ENCODE data around the gene PIM1. TPM values are rescaled to one million over a fixed set of nuclear protein-coding genes. Genes with fewer than 3 reads are reported as not detected.

The PIM1 gene
- total and polyA plus RNA-seq, 10 of the 15 experiments (the other 5 are each of a cell fraction or from before 2014, with no cell fraction given): 0.66 to 33.9 (median 10.2) TPM

- Histone ChIP-seq H3K4me1 (ENCODE audit: control insufficient read depth, insufficient read depth, low read length) (peaks cover 11% of the 10 kb centered on the region), H3K4me3 (no peak overlapping the region), H2AFZ (ENCODE audit: control insufficient read depth, low read depth, low read length) (no peak overlapping the region), H3K4me2 (ENCODE audit: control insufficient read depth, insufficient read depth) (no peak overlapping the region), H3K9ac (ENCODE audit: control insufficient read depth, insufficient read depth, low read length) (no peak overlapping the region), H3K27me3 (replicated peaks in 1 of 2; ENCODE audit: control insufficient read depth in 2 of 2, insufficient read depth in 2 of 2, low read length in 1 of 2) (no peaks in the 10 kb centered on the region), H3K79me2 (ENCODE audit: control insufficient read depth, insufficient read depth, low read length) (no peaks in the 10 kb centered on the region), H3K27ac (ENCODE audit: control insufficient read depth, insufficient read depth) (no peak overlapping the region), H3K9me3 (replicated peaks; ENCODE audit: control insufficient read depth, insufficient read depth, low read length) (no peaks in the 10 kb centered on the region), H3K36me3 (ENCODE audit: control insufficient read depth in 2 of 2, insufficient read depth in 2 of 2, low read length in 1 of 2) (no peaks in the 10 kb centered on the region), H4K20me1 (ENCODE audit: control insufficient read depth, insufficient read depth) (no peaks in the 10 kb centered on the region)
- ChIA-PET RAD21 (ENCODE audit: unreplicated experiment) (no interaction called here), SMC1A (ENCODE audit: uncharacterized antibody, unreplicated experiment) (interaction anchor here (1.8 kb wide), 1 partner anchor 199 kb away, joined by 7 read pairs; no protein-coding TSS in a partner anchor), CTCF (no interaction called here), POLR2A (no interaction called here)
- TF ChIP-seq E2F4 (IDR thresholded peaks at IDR 0.05; ENCODE audit: low read depth, low read length) (no peak), SREBF1 (IDR thresholded peaks at IDR 0.05; ENCODE audit: low read length) (no peak), CREM (IDR thresholded peaks at IDR 0.05; ENCODE audit: low read depth) (no peak), BHLHE40 (IDR thresholded peaks at IDR 0.05; ENCODE audit: borderline replicate concordance in 1 of 2, low read depth in 2 of 2, low read length in 1 of 2) (no peak), IKZF1 (conservative IDR thresholded peaks at IDR 0.05) (no peak), RAD21 (IDR thresholded peaks at IDR 0.05; ENCODE audit: insufficient read depth, low read depth, low read length) (no peak), ZNF207 (IDR thresholded peaks at IDR 0.05; ENCODE audit: borderline replicate concordance) (no peak), MXI1 (IDR thresholded peaks at IDR 0.05; ENCODE audit: low read depth, low read length) (no peak), ZNF217 (IDR thresholded peaks at IDR 0.05) (no peak), MAX (IDR thresholded peaks at IDR 0.05; ENCODE audit: low read depth, low read length) (no peak), CEBPB (IDR thresholded peaks at IDR 0.05; ENCODE audit: borderline replicate concordance in 1 of 2, low read depth in 2 of 2, low read length in 2 of 2) (no peak), RBBP5 (conservative IDR thresholded peaks at IDR 0.05) (no peak), SUPT20H (IDR thresholded peaks at IDR 0.05; ENCODE audit: borderline replicate concordance, control insufficient read depth, low read depth, low read length) (no peak), CHD2 (IDR thresholded peaks at IDR 0.05; ENCODE audit: borderline replicate concordance, low read depth, low read length) (no peak)
- FAIRE-seq: no peak
- no TSS peak for BruUV-seq (replicated peaks)
- in situ Hi-C loops (cut with MboI) (no loop called here), intact Hi-C loops (cut with micrococcal nuclease; ENCODE audit: unreplicated experiment) (no loop called here)
- DNase-seq (ENCODE audit: low read depth, low spot score): no peak
- 56% methylated on average over 6 of the region's 6 CpGs for WGBS (ENCODE audit: insufficient coverage, insufficient replicate concordance, low lambda C conversion rate, missing lambda C conversion rate)
- ATAC-seq: no peak
Observed at GRCh38 chr6:37218061-37218460, 48.1 kb downstream of the PIM1 start.
